HG02943 (cell line): ENCODE data around the gene R3HCC1L.
A peak's percentile ranks its signal among the peaks of the same experiment; 100 is the strongest.
"Not testable (repeated sequence)": the region's sequence is repeated elsewhere in the genome, so short reads cannot be mapped to it uniquely, and the experiment has no call there.

Experiments
- ATAC-seq: cut with Tn5 transposase; IDR thresholded peaks from one replicate; pipeline ENCODE4 v1.9.1; 2021; ENCODE audit warnings: mild to moderate bottlenecking, low read depth, moderate library complexity; ENCODE audit not compliant: unreplicated experiment

R3HCC1L gene

GRCh38 chr10:98128802-98129201 lies 5.7 kb upstream of the R3HCC1L start:
- ATAC-seq: no peak

GRCh38 chr10:98131619-98132018 lies 2.8 kb upstream of the R3HCC1L start:
- no peak for ATAC-seq

- peak; percentile 52 for ATAC-seq
Observed at GRCh38 chr10:98133075-98133752, 1.2 kb upstream of the R3HCC1L start.

GRCh38 chr10:98134117-98134430 lies 383 bp upstream of the R3HCC1L start:
- ATAC-seq: no peak

GRCh38 chr10:98135222-98135899 lies 904 bp downstream of the R3HCC1L start:
- ATAC-seq: no peak

GRCh38 chr10:98136775-98137174 lies 2.3 kb downstream of the R3HCC1L start:
- ATAC-seq: not testable (repeated sequence)

- ATAC-seq: no peak
Observed at GRCh38 chr10:98138031-98138430, 3.6 kb downstream of the R3HCC1L start.

GRCh38 chr10:98139431-98139830 lies 5.0 kb downstream of the R3HCC1L start:
- ATAC-seq: no peak

GRCh38 chr10:98141484-98142073 lies 7.1 kb downstream of the R3HCC1L start:
- no peak for ATAC-seq

GRCh38 chr10:98144985-98145384 lies 10.5 kb downstream of the R3HCC1L start:
- ATAC-seq: no peak

- ATAC-seq: no peak
Observed at GRCh38 chr10:98149858-98150257, 15.4 kb downstream of the R3HCC1L start.

- no peak for ATAC-seq
Observed at GRCh38 chr10:98150544-98150943, 16.1 kb downstream of the R3HCC1L start.

GRCh38 chr10:98152778-98153177 lies 18.3 kb downstream of the R3HCC1L start:
- not testable (repeated sequence) for ATAC-seq

- ATAC-seq: not testable (repeated sequence)
Observed at GRCh38 chr10:98153213-98153958, 18.9 kb downstream of the R3HCC1L start.

GRCh38 chr10:98154076-98154475 lies 19.6 kb downstream of the R3HCC1L start:
- no peak for ATAC-seq

GRCh38 chr10:98158576-98158975 lies 24.1 kb downstream of the R3HCC1L start:
- ATAC-seq: no peak

- no peak for ATAC-seq
Observed at GRCh38 chr10:98163941-98164340, 29.5 kb downstream of the R3HCC1L start.

- peak; percentile 43 for ATAC-seq
Observed at GRCh38 chr10:98167191-98167590, 32.7 kb downstream of the R3HCC1L start.

- ATAC-seq: no peak
Observed at GRCh38 chr10:98168147-98168546, 33.7 kb downstream of the R3HCC1L start.

GRCh38 chr10:98168766-98169165 lies 34.3 kb downstream of the R3HCC1L start:
- ATAC-seq: no peak

- no peak for ATAC-seq
Observed at GRCh38 chr10:98169379-98169778, 34.9 kb downstream of the R3HCC1L start.
